Fibroblast of lung (primary cell): ENCODE data around the gene G6PC3. TPM values are rescaled to one million over a fixed set of nuclear protein-coding genes. Genes with fewer than 3 reads are reported as not detected.
A peak's percentile ranks its signal among the peaks of the same experiment; 100 is the strongest.
"Not testable (repeated sequence)": the region's sequence is repeated elsewhere in the genome, so short reads cannot be mapped to it uniquely, and the experiment has no call there.

Experiments used
- DNase-seq, 2 donors: peaks; one replicate each; pipeline versions ENCODE4 v3.0.0 to v3.0.0-alpha.2; 2010; ENCODE audit warnings: low read depth in 2 of 2
- H2AFZ ChIP-seq: 2 replicates; pipeline ENCODE4 v1.5.1; 2012; ENCODE audit warnings: low read length, control low read depth, inconsistent platforms
- H3K27ac ChIP-seq: 2 replicates; pipeline ENCODE4 v1.5.1; 2011; ENCODE audit warnings: low read length, control low read depth; ENCODE audit not compliant: insufficient read depth
- H3K27me3 ChIP-seq: 2 replicates; pipeline ENCODE4 v1.5.1; 2011; ENCODE audit warnings: mild to moderate bottlenecking, low read length; ENCODE audit not compliant: control insufficient read depth, insufficient read depth
- H3K36me3 ChIP-seq: 2 replicates; pipeline ENCODE4 v1.5.1; 2011; ENCODE audit warnings: low read length; ENCODE audit not compliant: control insufficient read depth, insufficient read depth
- H3K4me1 ChIP-seq: 2 replicates; pipeline ENCODE4 v1.5.1; 2011; ENCODE audit warnings: low read length; ENCODE audit not compliant: control insufficient read depth, insufficient read depth; ENCODE audit errors: extremely low read depth
- H3K4me2 ChIP-seq: 2 replicates; pipeline ENCODE4 v1.5.1; 2011; ENCODE audit warnings: low read length, control low read depth; ENCODE audit not compliant: insufficient read depth; ENCODE audit errors: extremely low read depth
- H3K4me3 ChIP-seq, 4 experiments: fragments of 200-600 bp in 1 of 4; sonication (generic) in 1 of 4; replicated peaks in 1 of 4; 2 replicates each; pipeline ENCODE4 v1.5.1; 2011 to 2016; ENCODE audit warnings: low read length in 4 of 4, low read depth in 3 of 4, mild to moderate bottlenecking in 3 of 4, control low read depth in 2 of 4, inconsistent platforms in 1 of 4, mixed read lengths in 1 of 4; ENCODE audit not compliant: insufficient read depth in 1 of 4; ENCODE audit errors: control extremely low read depth in 1 of 4
- H3K79me2 ChIP-seq: 2 replicates; pipeline ENCODE4 v1.5.1; 2012; ENCODE audit warnings: mild to moderate bottlenecking, low read length, inconsistent platforms; ENCODE audit not compliant: control insufficient read depth, insufficient read depth
- H3K9ac ChIP-seq: 2 replicates; pipeline ENCODE4 v1.5.1; 2011; ENCODE audit warnings: mild to moderate bottlenecking, low read length, control low read depth; ENCODE audit not compliant: insufficient read depth
- H3K9me3 ChIP-seq: 2 replicates; pipeline ENCODE4 v1.5.1; 2012; ENCODE audit warnings: low read depth, low read length; ENCODE audit not compliant: control insufficient read depth, insufficient read depth
- H4K20me1 ChIP-seq: 2 replicates; pipeline ENCODE4 v1.5.1; 2011; ENCODE audit warnings: low read length; ENCODE audit not compliant: control insufficient read depth, insufficient read depth; ENCODE audit errors: extremely low read depth
- EZH2 ChIP-seq: IDR thresholded peaks from 2 replicates; pipeline ENCODE4 v1.5.1; 2012; ENCODE audit warnings: low read length, control low read depth, mild to moderate bottlenecking; ENCODE audit errors: missing control alignments
- polyA plus RNA-seq, 2 donors: library from polyadenylated mRNA; depleted of rRNA in 1 of 2; stranded (reverse) in 1 of 2; unstranded in 1 of 2; fragments of >200 nt; gene quantifications; 2 replicates each; pipeline ENCODE4 v1.2.1, GENCODE V29; 2011 to 2012; ENCODE audit warnings: missing spikeins in 1 of 2
- total RNA-seq: library from RNA; depleted of rRNA; stranded (reverse); fragments of >200 nt; gene quantifications from 2 replicates; pipeline ENCODE4 v1.2.1, GENCODE V29; 2014
- TF ChIP-seq, protein P1 (sequence below), 2 donors: IDR thresholded peaks in 1 of 2; conservative IDR thresholded peaks in 1 of 2; 1 replicate in 1 of 2; 2 replicates in 1 of 2; pipeline ENCODE4 v1.5.1; 2011 to 2012; ENCODE audit warnings: low read length in 2 of 2, control low read depth in 1 of 2, inconsistent platforms in 1 of 2, low read depth in 1 of 2, mild to moderate bottlenecking in 1 of 2

G6PC3 gene
- total and polyA plus RNA-seq, 2 donors (not counting 1 experiment from before 2014, with no cell fraction given), result 40.0 to 76.1 TPM

DNA sequence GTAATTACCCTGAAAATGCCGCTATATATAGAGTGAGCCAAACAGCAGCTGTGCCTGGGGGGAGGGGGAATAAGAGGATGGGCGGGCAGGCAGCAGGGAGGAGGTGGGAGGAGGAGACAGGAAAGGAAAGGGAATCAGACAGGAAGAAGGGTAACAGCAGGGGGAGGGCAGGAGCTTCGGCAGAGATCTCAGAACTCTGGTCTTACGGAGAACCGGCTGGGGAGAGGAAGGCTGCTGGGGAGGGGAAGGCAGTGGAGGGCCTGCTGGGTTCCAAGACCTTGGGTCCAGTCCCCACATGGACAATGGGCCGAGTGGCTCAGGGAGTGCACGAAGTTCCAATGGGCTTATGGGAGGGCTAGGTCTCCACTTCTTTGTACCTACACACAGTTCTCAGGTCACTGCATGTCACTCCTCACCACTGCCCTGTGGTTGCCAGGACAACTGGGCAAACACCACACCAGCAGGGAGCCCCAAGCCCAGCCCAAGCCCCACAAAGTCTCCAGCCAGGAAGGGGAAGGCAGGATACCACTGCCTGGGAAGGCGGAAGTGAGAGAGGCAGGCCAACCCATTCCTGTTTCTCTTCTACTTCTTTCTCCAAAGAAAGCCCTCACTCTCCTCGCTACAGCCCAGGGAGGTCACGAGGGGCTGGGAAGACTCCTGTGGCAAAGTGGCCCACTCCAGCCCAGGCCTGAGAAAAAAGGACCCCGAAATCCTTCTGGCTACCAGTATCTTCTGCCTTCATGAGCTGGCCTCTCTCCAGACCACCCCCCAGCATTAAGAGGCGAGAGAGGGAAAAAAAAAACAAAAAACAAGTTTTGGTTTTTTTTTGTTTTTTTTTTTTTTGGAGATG is 25.3 kb downstream of the G6PC3 start:
- no peaks in the 10 kb centered on the region for H3K9me3 ChIP-seq
- DNase-seq, result peak; percentile 92
- no peaks in the 10 kb centered on the region for H3K27me3 ChIP-seq
- peaks cover 8% of the 10 kb centered on the region for H3K79me2 ChIP-seq
- peak overlapping the region in 2 of 4 experiments; percentile 35 to 45 for H3K4me3 ChIP-seq
- TF ChIP-seq, protein P1, sequence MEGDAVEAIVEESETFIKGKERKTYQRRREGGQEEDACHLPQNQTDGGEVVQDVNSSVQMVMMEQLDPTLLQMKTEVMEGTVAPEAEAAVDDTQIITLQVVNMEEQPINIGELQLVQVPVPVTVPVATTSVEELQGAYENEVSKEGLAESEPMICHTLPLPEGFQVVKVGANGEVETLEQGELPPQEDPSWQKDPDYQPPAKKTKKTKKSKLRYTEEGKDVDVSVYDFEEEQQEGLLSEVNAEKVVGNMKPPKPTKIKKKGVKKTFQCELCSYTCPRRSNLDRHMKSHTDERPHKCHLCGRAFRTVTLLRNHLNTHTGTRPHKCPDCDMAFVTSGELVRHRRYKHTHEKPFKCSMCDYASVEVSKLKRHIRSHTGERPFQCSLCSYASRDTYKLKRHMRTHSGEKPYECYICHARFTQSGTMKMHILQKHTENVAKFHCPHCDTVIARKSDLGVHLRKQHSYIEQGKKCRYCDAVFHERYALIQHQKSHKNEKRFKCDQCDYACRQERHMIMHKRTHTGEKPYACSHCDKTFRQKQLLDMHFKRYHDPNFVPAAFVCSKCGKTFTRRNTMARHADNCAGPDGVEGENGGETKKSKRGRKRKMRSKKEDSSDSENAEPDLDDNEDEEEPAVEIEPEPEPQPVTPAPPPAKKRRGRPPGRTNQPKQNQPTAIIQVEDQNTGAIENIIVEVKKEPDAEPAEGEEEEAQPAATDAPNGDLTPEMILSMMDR (conservative IDR thresholded peaks at IDR 0.05 in 1 of 2, IDR thresholded peaks at IDR 0.05 in 1 of 2; ENCODE audit: low read depth in 1 of 2, low read length in 2 of 2), result peak; percentile 31 to 39
- no peak for TF ChIP-seq EZH2
- H3K4me2 ChIP-seq, result peak overlapping the region; percentile 36
- H4K20me1 ChIP-seq, result no peaks in the 10 kb centered on the region
- peaks cover 18% of the 10 kb centered on the region for H3K4me1 ChIP-seq
- H2AFZ ChIP-seq, result no peak overlapping the region
- H3K36me3 ChIP-seq, result peaks cover 10% of the 10 kb centered on the region
- peak overlapping the region; percentile 87 for H3K27ac ChIP-seq
- peak overlapping the region; percentile 34 for H3K9ac ChIP-seq

- no peaks in the 10 kb centered on the region for H4K20me1 ChIP-seq
- DNase-seq, result peak; percentile 60 to 66
- peak overlapping the region; percentile 87 for H3K27ac ChIP-seq
- H3K4me1 ChIP-seq, result peaks cover 21% of the 10 kb centered on the region
- no peak overlapping the region for H3K4me2 ChIP-seq
- H3K36me3 ChIP-seq, result no peaks in the 10 kb centered on the region
- H3K9ac ChIP-seq, result no peak overlapping the region
- no peaks in the 10 kb centered on the region for H3K9me3 ChIP-seq
- H3K79me2 ChIP-seq, result peaks cover 8% of the 10 kb centered on the region
- H3K4me3 ChIP-seq, result no peak overlapping the region
- TF ChIP-seq, protein P1 (conservative IDR thresholded peaks at IDR 0.05 in 1 of 2, IDR thresholded peaks at IDR 0.05 in 1 of 2; ENCODE audit: low read depth in 1 of 2, low read length in 2 of 2), result no peak
- no peak for TF ChIP-seq EZH2
- H2AFZ ChIP-seq, result no peak overlapping the region
- no peaks in the 10 kb centered on the region for H3K27me3 ChIP-seq
Measured at GRCh38 chr17:44097110-44097958, 26.8 kb downstream of the G6PC3 start.

GRCh38 chr17:44101858-44102257 is 31.3 kb downstream of the G6PC3 start:
- Histone ChIP-seq H3K4me1 (peaks cover 11% of the 10 kb centered on the region), H3K79me2 (peaks cover 25% of the 10 kb centered on the region), H3K27ac (peak overlapping the region; percentile 56)
- not testable (repeated sequence) for H3K4me2 ChIP-seq, H3K9ac ChIP-seq, H3K4me3 ChIP-seq, H2AFZ ChIP-seq, DNase-seq, H3K36me3 ChIP-seq, H4K20me1 ChIP-seq, H3K9me3 ChIP-seq, H3K27me3 ChIP-seq
